Esophagus squamous epithelium (tissue), 5 donors: ENCODE data around the gene CREM. TPM values are rescaled to one million over a fixed set of nuclear protein-coding genes. Genes with fewer than 3 reads are reported as not detected.

Experiments used
- DNase-seq: peaks from one replicate; lab custom pipeline; 2025; lab: John Stamatoyannopoulos, UW
- H3K27ac ChIP-seq, 4 donors: fragments of 200-600 bp; sonication (generic); one replicate each; pipeline ENCODE4 v1.5.1; 2016 to 2019; ENCODE audit warnings: mild to moderate bottlenecking in 1 of 4
- H3K27me3 ChIP-seq, 4 donors: fragments of 200-600 bp; sonication (generic); 1 replicate in 3 of 4; 2 replicates in 1 of 4; pipeline versions ENCODE4 v1.5.1 to v1.6.0; 2017 to 2021; ENCODE audit warnings: antibody characterized with exemption in 1 of 4
- H3K36me3 ChIP-seq, 3 donors: fragments of 200-600 bp; sonication (generic); one replicate each; pipeline ENCODE4 v1.5.1; 2016 to 2019
- H3K4me1 ChIP-seq, 3 donors: fragments of 200-600 bp; sonication (generic); one replicate each; pipeline ENCODE4 v1.5.1; 2017 to 2019
- H3K4me3 ChIP-seq, 4 donors: fragments of 200-600 bp; sonication (generic); 1 replicate in 3 of 4; 2 replicates in 1 of 4; pipeline ENCODE4 v1.5.1; 2016 to 2019; ENCODE audit warnings: mild to moderate bottlenecking in 2 of 4, moderate library complexity in 1 of 4
- H3K9me3 ChIP-seq, 3 donors: fragments of 200-600 bp; sonication (generic); one replicate each; pipeline ENCODE4 v1.5.1; 2016 to 2019
- CTCF ChIP-seq, 6 experiments: fragments of 450-650 bp in 4 of 6; fragments of 200-600 bp in 2 of 6; sonication (generic) in 2 of 6; IDR thresholded peaks; one replicate each; pipeline ENCODE4 v1.5.1; 2016 to 2019; ENCODE audit warnings: antibody characterized with exemption in 6 of 6, mild to moderate bottlenecking in 4 of 6, moderate library complexity in 4 of 6
- POLR2A ChIP-seq, 4 donors: fragments of 450-650 bp; IDR thresholded peaks; one replicate each; pipeline ENCODE4 v1.6.1; 2017; ENCODE audit warnings: antibody characterized with exemption in 4 of 4, mild to moderate bottlenecking in 4 of 4, moderate library complexity in 3 of 4
- WGBS, 2 donors: methylation state at CpG; one replicate each; pipeline ENCODE4 v1.1.5; 2018; 5-methylcytosine and 5-hydroxymethylcytosine counted together
- intact Hi-C: fragments of 100-400 bp; cut with DNase I; formaldehyde crosslinking; loops from one replicate; pipeline ENCODE4 v1.15.0; 2022
- total RNA-seq, 4 donors: library from RNA; depleted of rRNA; stranded (reverse); fragments of >200 nt; gene quantifications; one replicate each; pipeline ENCODE4 v1.1.0, GENCODE V29; 2016
- donor health status: DM: yes; HTN: yes; CAD: no.

The CREM gene
- total RNA-seq, 4 donors from 2014 or later: 19.4 to 23.8 (median 21.6) TPM

GRCh38 chr10:35208949-35209613 lies 82.4 kb downstream of the CREM start:
- no peak for DNase-seq

DNA sequence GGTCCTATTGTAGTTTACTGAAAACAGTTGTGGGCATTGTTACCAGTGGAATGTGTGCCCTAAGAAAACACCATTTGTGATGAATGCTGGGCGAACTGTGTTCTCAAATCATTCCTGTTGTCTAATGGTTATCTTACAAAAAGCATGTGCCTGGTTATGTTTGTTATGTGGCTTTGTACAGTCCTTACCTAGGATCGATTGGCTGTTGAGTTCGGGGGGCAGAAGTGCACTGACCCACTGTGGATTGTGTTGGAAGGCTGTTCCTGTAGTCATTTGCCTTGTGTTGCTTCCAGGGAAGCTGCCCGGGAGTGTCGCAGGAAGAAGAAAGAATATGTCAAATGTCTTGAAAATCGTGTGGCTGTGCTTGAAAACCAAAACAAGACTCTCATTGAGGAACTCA lies 84.3 kb downstream of the CREM start:
- Histone ChIP-seq H3K27me3 (no peaks in the 10 kb centered on the region), H3K4me3 (no peak overlapping the region), H3K27ac (peak overlapping the region in 2 of 4 donors; percentile 39 to 56), H3K4me1 (no peaks in the 10 kb centered on the region), H3K36me3 (peaks cover 0 to 7% (median 3%) of the 10 kb centered on the region in 3 donors), H3K9me3 (no peaks in the 10 kb centered on the region)
- WGBS, 2 donors: 64 to 67% methylated on average over 4 to 5 of the region's 6 CpGs
- no peak for DNase-seq
- intact Hi-C loops: no loop called here
- TF ChIP-seq POLR2A (IDR thresholded peaks at IDR 0.05): no peak
- no peak for TF ChIP-seq CTCF (IDR thresholded peaks at IDR 0.05)

More at GRCh38 chr10:35208949-35209613, 82.4 kb downstream of the CREM start:
- intact Hi-C loops: no loop called here
- Histone ChIP-seq H3K4me3 (no peak overlapping the region), H3K4me1 (no peaks in the 10 kb centered on the region), H3K27me3 (no peaks in the 10 kb centered on the region), H3K27ac (no peak overlapping the region), H3K36me3 (peaks cover 0 to 7% (median 3%) of the 10 kb centered on the region in 3 donors), H3K9me3 (no peaks in the 10 kb centered on the region)
- TF ChIP-seq POLR2A (IDR thresholded peaks at IDR 0.05) (no peak), CTCF (IDR thresholded peaks at IDR 0.05) (no peak)
- WGBS, 2 donors: 81 to 83% methylated on average over 7 of the region's 7 CpGs

DNA sequence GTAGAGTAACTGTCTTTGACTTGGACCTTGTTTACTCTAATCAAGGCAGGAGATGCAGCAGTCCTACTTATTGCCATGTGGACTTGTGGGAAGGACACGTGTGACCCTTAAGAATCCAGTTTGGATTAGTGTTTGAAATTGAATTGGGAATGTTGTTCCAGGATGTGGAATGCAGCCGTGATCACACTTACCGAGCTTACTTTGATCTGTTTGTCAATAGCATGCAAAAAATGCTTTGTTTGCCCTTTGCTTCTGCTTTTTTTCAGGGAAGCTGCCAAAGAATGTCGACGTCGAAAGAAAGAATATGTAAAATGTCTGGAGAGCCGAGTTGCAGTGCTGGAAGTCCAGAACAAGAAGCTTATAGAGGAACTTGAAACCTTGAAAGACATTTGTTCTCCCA lies 84.7 kb downstream of the CREM start:
- H3K4me1 ChIP-seq: peaks cover 0 to 3% (median 0%) of the 10 kb centered on the region in 3 donors
- H3K27me3 ChIP-seq: no peaks in the 10 kb centered on the region
- H3K4me3 ChIP-seq: no peak overlapping the region
- peaks cover 0 to 7% (median 3%) of the 10 kb centered on the region in 3 donors for H3K36me3 ChIP-seq
- WGBS, 2 donors: 41 to 56% methylated on average over 7 of the region's 7 CpGs
- H3K9me3 ChIP-seq: no peaks in the 10 kb centered on the region
- peak overlapping the region in 2 of 4 donors; percentile 39 to 56 for H3K27ac ChIP-seq
- intact Hi-C loops: no loop called here
- TF ChIP-seq CTCF (IDR thresholded peaks at IDR 0.05): no peak
- no peak for DNase-seq

DNA sequence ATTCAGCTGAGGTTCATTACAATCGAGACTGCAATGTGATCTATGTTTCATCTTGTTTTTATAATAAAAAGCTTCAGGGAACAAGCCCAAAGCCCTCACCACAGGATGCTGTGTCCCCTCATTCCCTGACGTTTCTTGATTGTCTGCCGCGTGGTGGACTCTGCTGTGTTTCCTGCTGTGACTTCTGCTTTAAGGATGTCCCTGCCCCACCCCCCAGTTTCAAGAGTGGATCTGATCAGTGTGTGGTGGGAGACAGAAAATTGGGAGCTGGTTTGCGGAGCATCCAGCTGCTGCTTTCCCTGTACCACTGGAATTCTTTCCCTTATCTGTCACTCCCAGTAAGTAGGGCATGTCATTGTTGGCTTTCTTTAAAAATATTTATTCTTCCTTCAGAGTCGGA lies 86.2 kb downstream of the CREM start:
- 64 to 70% methylated on average over 4 to 6 of the region's 6 CpGs for WGBS, 2 donors

More for the DNA sequence above, 86.2 kb downstream of the CREM start:
- DNase-seq: no peak
- intact Hi-C loops: no loop called here
- Histone ChIP-seq H3K36me3 (no peaks in the 10 kb centered on the region), H3K4me1 (peaks cover 0 to 9% (median 0%) of the 10 kb centered on the region in 3 donors), H3K27me3 (no peaks in the 10 kb centered on the region), H3K27ac (no peak overlapping the region), H3K4me3 (no peak overlapping the region), H3K9me3 (no peaks in the 10 kb centered on the region)
- TF ChIP-seq CTCF (IDR thresholded peaks at IDR 0.05) (no peak), POLR2A (IDR thresholded peaks at IDR 0.05) (no peak)
